ENCODE measurements around the gene EFHC1.
"Not testable (repeated sequence)": the region's sequence is repeated elsewhere in the genome, so short reads cannot be mapped to it uniquely, and the experiment has no call there.

Gene EFHC1

GRCh38 chr6:52419809-52420667 lies at the start of gene EFHC1:
Gene EFHC1 (plus strand): TSS chr6:52420342. CDS start chr6:52420411, 69 bp downstream.
- peak; percentile 99 for DNase-seq

GRCh38 chr6:52371656-52372191 lies 48.4 kb upstream of the EFHC1 start:
- no peak for DNase-seq

- DNase-seq = no peak
Observed at GRCh38 chr6:52373151-52373690, 46.9 kb upstream of the EFHC1 start.

- no peak for DNase-seq
Observed at GRCh38 chr6:52374247-52374646, 45.9 kb upstream of the EFHC1 start.

GRCh38 chr6:52375780-52376556 lies 44.2 kb upstream of the EFHC1 start:
- peak; percentile 51 for DNase-seq

GRCh38 chr6:52376763-52377162 lies 43.4 kb upstream of the EFHC1 start:
- DNase-seq = peak; percentile 50

GRCh38 chr6:52377538-52378221 lies 42.5 kb upstream of the EFHC1 start:
- peak; percentile 67 for DNase-seq

GRCh38 chr6:52381249-52381648 lies 38.9 kb upstream of the EFHC1 start:
- no peak for DNase-seq

GRCh38 chr6:52384145-52384766 lies 35.9 kb upstream of the EFHC1 start:
- DNase-seq = no peak

- DNase-seq = no peak
Observed at GRCh38 chr6:52385074-52385473, 35.1 kb upstream of the EFHC1 start.

- DNase-seq = not testable (repeated sequence)
Observed at GRCh38 chr6:52388119-52388518, 32.0 kb upstream of the EFHC1 start.

GRCh38 chr6:52388790-52389189 lies 31.4 kb upstream of the EFHC1 start:
- DNase-seq = no peak

- DNase-seq = peak; percentile 91
Observed at GRCh38 chr6:52389264-52389625, 30.9 kb upstream of the EFHC1 start.

- DNase-seq = peak; percentile 88
Observed at GRCh38 chr6:52389626-52390360, 30.3 kb upstream of the EFHC1 start.

GRCh38 chr6:52390361-52390727 lies 29.8 kb upstream of the EFHC1 start:
- DNase-seq = peak; percentile 88

- no peak for DNase-seq
Observed at GRCh38 chr6:52391599-52391998, 28.5 kb upstream of the EFHC1 start.

GRCh38 chr6:52392944-52393343 lies 27.2 kb upstream of the EFHC1 start:
- no peak for DNase-seq

GRCh38 chr6:52393780-52394179 lies 26.4 kb upstream of the EFHC1 start:
- no peak for DNase-seq

GRCh38 chr6:52394251-52394666 lies 25.9 kb upstream of the EFHC1 start:
- no peak for DNase-seq

- DNase-seq = no peak
Observed at GRCh38 chr6:52395969-52396368, 24.2 kb upstream of the EFHC1 start.

GRCh38 chr6:52399511-52400312 lies 20.4 kb upstream of the EFHC1 start:
- DNase-seq = peak; percentile 84

Measured in OCI-M1 (cell line).